ENCODE data around the gene SMIM22.

Gene SMIM22, protein sequence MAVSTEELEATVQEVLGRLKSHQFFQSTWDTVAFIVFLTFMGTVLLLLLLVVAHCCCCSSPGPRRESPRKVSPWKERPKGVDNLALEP

DNA sequence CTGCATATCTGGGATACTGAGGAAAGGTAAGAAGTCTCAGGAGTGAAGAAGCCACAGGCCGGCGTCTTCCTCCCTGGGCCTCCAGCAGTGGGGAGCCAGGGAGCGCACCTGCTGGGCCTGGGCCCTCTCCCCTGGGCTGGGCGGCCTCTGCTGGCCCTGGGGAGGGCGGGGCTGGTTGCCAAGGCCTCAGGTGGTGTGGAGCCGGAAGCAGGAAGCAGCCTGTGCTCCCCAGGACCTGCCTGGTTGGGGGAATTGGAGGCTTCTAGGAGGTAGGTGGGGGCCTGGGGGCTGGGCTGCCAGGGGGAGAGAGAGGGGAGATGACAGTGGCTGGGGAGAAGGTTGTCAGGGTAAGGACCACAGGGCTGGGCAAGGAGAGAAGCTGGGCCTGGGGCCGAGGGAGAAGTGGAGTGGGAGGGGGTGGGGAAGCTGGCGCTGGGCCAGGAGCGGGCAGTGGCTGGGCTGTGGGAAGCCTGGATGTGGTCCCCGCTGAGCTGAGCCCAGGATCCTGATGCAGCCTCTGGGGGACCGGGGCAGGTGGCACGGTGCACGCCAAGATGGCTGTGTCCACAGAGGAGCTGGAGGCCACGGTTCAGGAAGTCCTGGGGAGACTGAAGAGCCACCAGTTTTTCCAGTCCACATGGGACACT, at the start of gene SMIM22:
Gene SMIM22, plus strand, starts transcription at position 189 of the 647 bp plus-strand sequence. Its CDS starts 366 bp downstream, at position 555.
- Mint-ChIP-seq H3K9me3 (no peaks in the 10 kb centered on the region), H3K4me1 (ENCODE audit: low read depth) (peaks cover 3% of the 10 kb centered on the region), H3K27me3 (ENCODE audit: low read depth) (no peaks in the 10 kb centered on the region), H3K27ac (no peak within 1 kb of the TSS), H3K4me3 (no peak within 1 kb of the TSS), H3K36me3 (ENCODE audit: low read depth) (no peaks in the 10 kb centered on the region)

GRCh38 chr16:4746215-4746614, 49.0 kb upstream of the SMIM22 start:
- Mint-ChIP-seq H3K36me3 (ENCODE audit: low read depth) (no peaks in the 10 kb centered on the region), H3K9me3 (no peaks in the 10 kb centered on the region), H3K27ac (no peak overlapping the region), H3K27me3 (ENCODE audit: low read depth) (no peaks in the 10 kb centered on the region), H3K4me3 (no peak overlapping the region), H3K4me1 (ENCODE audit: low read depth) (peaks cover 10% of the 10 kb centered on the region)

GRCh38 chr16:4746991-4747574, 48.1 kb upstream of the SMIM22 start:
- no peaks in the 10 kb centered on the region for H3K9me3 Mint-ChIP-seq

DNA sequence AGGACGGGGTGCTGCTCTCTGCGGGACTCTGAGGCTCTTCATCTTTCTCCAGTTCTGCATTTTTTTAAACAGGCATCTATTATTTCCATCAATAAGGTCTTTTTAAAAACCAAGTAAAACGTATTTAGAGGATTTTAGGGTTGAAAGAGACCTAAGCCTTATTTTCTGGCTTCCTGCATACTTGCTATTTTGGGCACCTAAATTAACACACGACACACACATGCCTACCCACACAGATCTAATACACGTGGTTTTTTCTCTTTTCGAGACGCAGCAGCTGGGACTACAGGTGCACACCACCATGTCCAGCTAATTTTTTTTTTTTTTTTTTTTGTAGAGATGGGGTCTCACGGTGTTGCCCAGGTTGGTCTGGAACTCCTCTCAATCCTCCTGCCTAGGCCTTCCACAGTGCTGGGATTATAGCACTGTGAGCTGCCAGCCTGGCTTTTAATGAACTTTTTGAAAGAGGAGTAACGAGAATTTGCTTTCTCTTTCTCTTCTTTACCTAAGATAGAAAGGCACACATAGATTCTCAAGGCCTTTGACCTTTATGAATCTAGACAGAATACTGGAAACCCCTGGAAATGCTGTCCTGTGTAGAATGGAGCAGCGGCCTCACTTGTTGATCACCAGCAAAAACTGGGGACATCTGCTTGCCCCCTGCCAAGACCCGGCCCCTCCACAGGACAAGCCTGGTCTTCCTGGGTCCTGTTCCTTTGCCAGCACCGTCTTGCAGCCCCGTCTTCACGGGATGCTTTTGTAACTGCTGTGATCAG, 47.1 kb upstream of the SMIM22 start:
- H3K27ac Mint-ChIP-seq: peak overlapping the region; percentile 71
- no peak overlapping the region for H3K4me3 Mint-ChIP-seq

More at GRCh38 chr16:4746991-4747574, 48.1 kb upstream of the SMIM22 start:
- no peaks in the 10 kb centered on the region for H3K27me3 Mint-ChIP-seq (ENCODE audit: low read depth)
- H3K27ac Mint-ChIP-seq: no peak overlapping the region
- no peak overlapping the region for H3K4me3 Mint-ChIP-seq
- peaks cover 10% of the 10 kb centered on the region for H3K4me1 Mint-ChIP-seq (ENCODE audit: low read depth)
- H3K36me3 Mint-ChIP-seq (ENCODE audit: low read depth): no peaks in the 10 kb centered on the region

GRCh38 chr16:4748682-4749411, 46.3 kb upstream of the SMIM22 start:
- peaks cover 6% of the 10 kb centered on the region for H3K36me3 Mint-ChIP-seq (ENCODE audit: low read depth)
- no peak overlapping the region for H3K4me3 Mint-ChIP-seq
- H3K27ac Mint-ChIP-seq: no peak overlapping the region
- peaks cover 6% of the 10 kb centered on the region for H3K4me1 Mint-ChIP-seq (ENCODE audit: low read depth)
- no peaks in the 10 kb centered on the region for H3K27me3 Mint-ChIP-seq (ENCODE audit: low read depth)
- H3K9me3 Mint-ChIP-seq: no peaks in the 10 kb centered on the region

More for the DNA sequence above, 47.1 kb upstream of the SMIM22 start:
- H3K9me3 Mint-ChIP-seq: no peaks in the 10 kb centered on the region
- no peaks in the 10 kb centered on the region for H3K27me3 Mint-ChIP-seq (ENCODE audit: low read depth)
- H3K36me3 Mint-ChIP-seq (ENCODE audit: low read depth): peaks cover 2% of the 10 kb centered on the region
- H3K4me1 Mint-ChIP-seq (ENCODE audit: low read depth): peaks cover 10% of the 10 kb centered on the region

DNA sequence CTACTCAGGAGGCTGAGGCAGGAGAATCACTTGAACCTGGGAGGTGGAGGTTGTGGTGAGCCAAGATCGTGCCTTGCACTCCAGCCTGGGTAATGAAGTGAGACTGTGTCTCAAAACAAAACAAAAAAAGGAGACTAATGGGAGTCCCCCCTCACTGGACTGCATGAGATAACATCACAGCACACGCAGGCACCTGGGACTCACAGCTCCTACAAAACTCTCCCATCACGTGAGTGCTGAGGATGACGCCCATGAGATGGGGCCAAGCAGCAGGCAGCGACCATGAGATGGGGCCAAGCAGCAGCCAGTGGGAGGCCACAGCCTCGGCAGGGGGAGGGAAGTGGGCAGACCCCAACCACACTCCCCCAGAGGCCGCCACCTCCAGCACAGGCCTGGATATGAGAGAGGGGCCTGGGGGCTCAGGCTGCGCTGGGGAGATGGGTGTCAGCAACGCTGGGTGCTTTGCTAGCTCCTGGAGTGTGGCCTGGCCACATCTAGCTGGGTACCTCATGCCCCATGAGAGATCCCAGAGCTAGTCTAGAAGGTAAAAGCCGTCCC, 45.4 kb upstream of the SMIM22 start:
- Mint-ChIP-seq H3K27me3 (ENCODE audit: low read depth) (no peaks in the 10 kb centered on the region), H3K4me3 (no peak overlapping the region), H3K9me3 (peaks cover 1% of the 10 kb centered on the region), H3K4me1 (ENCODE audit: low read depth) (peaks cover 6% of the 10 kb centered on the region), H3K27ac (no peak overlapping the region), H3K36me3 (ENCODE audit: low read depth) (peaks cover 9% of the 10 kb centered on the region)

GRCh38 chr16:4750896-4751295, 44.3 kb upstream of the SMIM22 start:
- Mint-ChIP-seq H3K27ac (no peak overlapping the region), H3K9me3 (peaks cover 7% of the 10 kb centered on the region), H3K27me3 (ENCODE audit: low read depth) (no peaks in the 10 kb centered on the region), H3K4me1 (ENCODE audit: low read depth) (peaks cover 6% of the 10 kb centered on the region), H3K36me3 (ENCODE audit: low read depth) (peaks cover 18% of the 10 kb centered on the region), H3K4me3 (no peak overlapping the region)

GRCh38 chr16:4752351-4753100, 42.6 kb upstream of the SMIM22 start:
- Mint-ChIP-seq H3K27ac (no peak overlapping the region), H3K4me1 (ENCODE audit: low read depth) (peaks cover 5% of the 10 kb centered on the region), H3K4me3 (no peak overlapping the region), H3K36me3 (ENCODE audit: low read depth) (peaks cover 21% of the 10 kb centered on the region), H3K9me3 (peaks cover 7% of the 10 kb centered on the region), H3K27me3 (ENCODE audit: low read depth) (no peaks in the 10 kb centered on the region)

DNA sequence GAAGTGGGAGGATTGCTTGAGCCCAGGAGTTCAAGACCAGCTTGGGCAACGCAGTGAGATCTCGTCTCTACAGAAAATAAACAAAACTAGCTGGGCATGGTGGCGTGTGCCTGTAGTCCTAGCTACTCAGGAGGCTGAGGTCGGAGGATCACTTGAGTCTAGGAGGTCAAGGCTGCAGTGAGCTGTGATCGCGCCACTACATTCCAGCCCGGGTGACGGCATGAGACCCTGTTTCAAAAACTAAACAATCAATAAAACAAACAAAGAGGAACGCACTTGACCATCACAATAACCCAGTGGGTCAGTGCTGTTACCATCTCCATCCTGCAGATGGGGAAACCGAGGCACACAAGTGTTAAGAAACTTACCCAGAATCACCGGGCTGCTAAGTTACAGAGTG, 41.9 kb upstream of the SMIM22 start:
- no peaks in the 10 kb centered on the region for H3K4me1 Mint-ChIP-seq (ENCODE audit: low read depth)
- H3K4me3 Mint-ChIP-seq: no peak overlapping the region
- H3K27me3 Mint-ChIP-seq (ENCODE audit: low read depth): no peaks in the 10 kb centered on the region
- no peak overlapping the region for H3K27ac Mint-ChIP-seq
- H3K9me3 Mint-ChIP-seq: peaks cover 7% of the 10 kb centered on the region
- peaks cover 21% of the 10 kb centered on the region for H3K36me3 Mint-ChIP-seq (ENCODE audit: low read depth)

DNA sequence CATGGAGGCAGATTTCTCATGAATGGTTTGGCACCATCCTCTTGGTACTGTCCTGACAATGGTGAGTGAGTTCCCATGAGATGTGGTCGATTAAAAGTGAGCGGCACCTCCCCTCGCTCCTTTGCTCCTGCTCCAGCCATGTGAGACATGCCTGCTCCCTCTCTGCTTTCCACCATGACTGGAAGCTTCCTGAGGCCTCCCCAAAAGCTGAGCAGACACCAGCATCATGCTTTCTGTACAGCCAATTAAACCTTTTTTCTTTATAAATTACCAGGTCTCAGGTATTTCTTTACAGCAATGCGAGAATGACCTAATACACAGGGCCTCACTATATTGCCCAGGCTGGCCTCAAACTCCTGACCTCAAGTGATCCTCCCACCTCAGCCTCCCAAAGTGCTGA, 40.3 kb upstream of the SMIM22 start:
- Mint-ChIP-seq H3K4me3 (no peak overlapping the region), H3K27me3 (ENCODE audit: low read depth) (no peaks in the 10 kb centered on the region), H3K27ac (no peak overlapping the region), H3K36me3 (ENCODE audit: low read depth) (peaks cover 30% of the 10 kb centered on the region), H3K4me1 (ENCODE audit: low read depth) (no peaks in the 10 kb centered on the region), H3K9me3 (peaks cover 7% of the 10 kb centered on the region)

GRCh38 chr16:4755687-4756086, 39.5 kb upstream of the SMIM22 start:
- Mint-ChIP-seq H3K9me3 (peaks cover 7% of the 10 kb centered on the region), H3K4me1 (ENCODE audit: low read depth) (no peaks in the 10 kb centered on the region), H3K36me3 (ENCODE audit: low read depth) (peaks cover 31% of the 10 kb centered on the region), H3K4me3 (no peak overlapping the region), H3K27me3 (ENCODE audit: low read depth) (no peaks in the 10 kb centered on the region), H3K27ac (no peak overlapping the region)

DNA sequence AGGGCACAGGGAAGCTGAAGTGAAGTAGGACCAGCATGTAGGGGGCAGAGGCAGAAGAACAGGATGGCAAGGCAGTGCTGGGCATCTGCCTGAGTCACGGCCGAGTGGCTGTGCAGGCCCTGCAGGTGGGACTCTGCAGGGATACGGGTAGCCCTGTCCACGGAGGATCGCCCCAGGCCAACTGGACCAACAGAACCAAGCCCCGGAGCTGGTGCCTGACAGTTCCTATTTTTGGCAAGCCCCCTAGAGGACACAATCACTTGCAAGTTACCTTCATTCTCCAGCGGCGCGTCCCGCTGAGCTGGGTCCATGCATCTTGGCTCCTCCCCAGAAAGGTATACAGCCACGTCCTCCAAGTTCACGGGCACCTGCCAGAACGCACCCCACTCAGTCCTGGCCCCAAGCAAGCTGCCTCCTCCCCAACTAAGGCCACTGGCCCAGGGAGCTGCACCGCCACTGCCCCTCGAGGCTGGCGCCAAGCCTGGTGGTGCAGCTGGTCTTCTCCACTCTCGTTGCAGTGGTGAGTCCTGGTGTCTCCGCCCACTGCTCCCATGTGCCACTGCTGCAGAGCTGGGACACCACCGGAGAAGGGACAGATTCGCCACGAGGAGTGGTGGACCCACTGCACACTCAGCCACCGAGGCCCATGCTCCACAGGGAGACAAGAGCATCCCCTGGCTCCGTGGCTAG, 34.8 kb upstream of the SMIM22 start:
- Mint-ChIP-seq H3K27ac (no peak overlapping the region), H3K4me1 (ENCODE audit: low read depth) (no peaks in the 10 kb centered on the region), H3K27me3 (ENCODE audit: low read depth) (no peaks in the 10 kb centered on the region), H3K4me3 (no peak overlapping the region), H3K9me3 (peaks cover 4% of the 10 kb centered on the region), H3K36me3 (ENCODE audit: low read depth) (peaks cover 24% of the 10 kb centered on the region)

DNA sequence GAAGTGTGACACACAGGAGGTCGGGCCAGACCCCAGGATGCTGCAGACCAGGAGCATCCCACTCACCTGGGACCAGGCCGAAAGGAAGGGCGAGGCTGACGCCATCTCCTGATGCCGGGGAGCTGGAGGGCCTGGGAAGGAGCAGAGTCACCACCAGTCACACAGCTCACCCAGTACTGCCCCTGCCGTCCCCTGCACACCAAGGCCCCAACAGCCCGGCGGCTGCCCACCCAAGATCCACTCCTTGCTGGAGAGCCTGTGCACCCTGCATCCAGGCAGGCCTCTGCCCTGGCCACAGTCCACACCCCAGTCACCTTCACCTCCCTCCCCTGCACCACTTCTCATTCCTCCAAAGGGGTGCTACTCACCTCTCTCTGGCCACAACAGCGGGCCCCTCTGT, 33.0 kb upstream of the SMIM22 start:
- Mint-ChIP-seq H3K36me3 (ENCODE audit: low read depth) (peaks cover 21% of the 10 kb centered on the region), H3K27me3 (ENCODE audit: low read depth) (no peaks in the 10 kb centered on the region), H3K9me3 (no peaks in the 10 kb centered on the region), H3K4me1 (ENCODE audit: low read depth) (peaks cover 9% of the 10 kb centered on the region), H3K27ac (no peak overlapping the region), H3K4me3 (no peak overlapping the region)

Data from T-helper 1 cell treated with Interleukin-12 subunit alpha and Interleukin-12 subunit beta and Interleukin-4 antibody, amounts not matched to agents 30 μg/mL and 1 μg/mL, for 36 hours (primary cell).